NOMO-1 treated with dmso at 0.1 percent for 144 hours (cell line): ENCODE measurements around the gene THADA.
"Not testable (repeated sequence)": the region's sequence is repeated elsewhere in the genome, so short reads cannot be mapped to it uniquely, and the experiment has no call there.

Source experiments
- DNase-seq: peaks from one replicate; lab custom pipeline; 2025; ENCODE audit not compliant: unreplicated experiment; lab: John Stamatoyannopoulos, UW

Gene THADA, protein sequence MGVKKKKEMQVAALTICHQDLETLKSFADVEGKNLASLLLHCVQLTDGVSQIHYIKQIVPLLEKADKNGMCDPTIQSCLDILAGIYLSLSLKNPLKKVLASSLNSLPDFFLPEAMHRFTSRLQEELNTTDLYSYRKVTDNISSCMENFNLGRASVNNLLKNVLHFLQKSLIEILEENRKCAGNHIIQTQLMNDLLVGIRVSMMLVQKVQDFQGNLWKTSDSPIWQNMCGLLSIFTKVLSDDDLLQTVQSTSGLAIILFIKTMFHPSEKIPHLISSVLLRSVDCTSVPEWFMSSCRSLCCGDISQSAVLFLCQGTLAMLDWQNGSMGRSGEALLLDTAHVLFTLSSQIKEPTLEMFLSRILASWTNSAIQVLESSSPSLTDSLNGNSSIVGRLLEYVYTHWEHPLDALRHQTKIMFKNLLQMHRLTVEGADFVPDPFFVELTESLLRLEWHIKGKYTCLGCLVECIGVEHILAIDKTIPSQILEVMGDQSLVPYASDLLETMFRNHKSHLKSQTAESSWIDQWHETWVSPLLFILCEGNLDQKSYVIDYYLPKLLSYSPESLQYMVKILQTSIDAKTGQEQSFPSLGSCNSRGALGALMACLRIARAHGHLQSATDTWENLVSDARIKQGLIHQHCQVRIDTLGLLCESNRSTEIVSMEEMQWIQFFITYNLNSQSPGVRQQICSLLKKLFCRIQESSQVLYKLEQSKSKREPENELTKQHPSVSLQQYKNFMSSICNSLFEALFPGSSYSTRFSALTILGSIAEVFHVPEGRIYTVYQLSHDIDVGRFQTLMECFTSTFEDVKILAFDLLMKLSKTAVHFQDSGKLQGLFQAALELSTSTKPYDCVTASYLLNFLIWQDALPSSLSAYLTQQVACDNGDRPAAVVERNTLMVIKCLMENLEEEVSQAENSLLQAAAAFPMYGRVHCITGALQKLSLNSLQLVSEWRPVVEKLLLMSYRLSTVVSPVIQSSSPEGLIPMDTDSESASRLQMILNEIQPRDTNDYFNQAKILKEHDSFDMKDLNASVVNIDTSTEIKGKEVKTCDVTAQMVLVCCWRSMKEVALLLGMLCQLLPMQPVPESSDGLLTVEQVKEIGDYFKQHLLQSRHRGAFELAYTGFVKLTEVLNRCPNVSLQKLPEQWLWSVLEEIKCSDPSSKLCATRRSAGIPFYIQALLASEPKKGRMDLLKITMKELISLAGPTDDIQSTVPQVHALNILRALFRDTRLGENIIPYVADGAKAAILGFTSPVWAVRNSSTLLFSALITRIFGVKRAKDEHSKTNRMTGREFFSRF (N-terminal part only)

DNA sequence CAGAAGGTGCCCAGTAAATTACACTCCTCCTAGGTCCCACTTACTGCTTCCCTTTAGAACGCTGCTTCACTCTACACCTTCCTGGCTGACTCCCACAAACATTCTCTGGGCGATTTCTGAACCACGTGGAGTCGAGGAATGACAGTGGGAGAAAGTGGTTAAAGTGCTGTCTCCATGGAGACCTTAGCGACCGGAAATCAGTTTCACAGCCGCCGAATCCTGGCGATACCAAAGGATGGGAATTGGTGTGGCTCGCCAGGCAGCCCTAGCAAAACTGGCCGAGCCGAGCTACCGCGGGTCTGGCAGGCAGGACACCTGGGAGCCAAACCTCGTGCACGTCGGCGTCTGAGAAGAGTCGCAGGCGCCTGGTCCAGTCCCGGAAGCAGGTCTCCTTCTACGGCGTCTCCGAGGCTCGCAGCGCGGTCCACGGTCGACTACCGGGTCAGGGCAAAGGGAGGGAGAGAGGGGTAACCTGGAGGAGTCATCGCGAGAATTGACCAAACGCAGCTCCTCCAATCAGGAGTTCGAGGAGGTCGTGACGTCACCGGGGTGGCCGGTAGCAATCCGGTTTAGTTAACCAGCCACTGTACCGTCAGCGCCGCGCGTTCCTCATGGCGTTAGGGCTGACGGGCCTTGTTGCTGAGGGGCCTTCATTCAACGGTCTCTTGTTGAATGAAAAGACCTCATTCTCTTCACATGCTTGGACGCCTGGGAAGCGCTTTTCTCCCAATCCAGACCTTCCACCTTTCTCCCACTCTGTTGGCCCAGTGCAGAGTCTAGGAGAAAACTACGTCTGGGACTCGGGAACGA lies at the start of gene THADA:
Gene THADA (minus strand): TSS at position 436 of the 810 bp plus-strand sequence. CDS start 3,646 bp downstream, outside the sequence.
- peak; percentile 97 for DNase-seq

DNA sequence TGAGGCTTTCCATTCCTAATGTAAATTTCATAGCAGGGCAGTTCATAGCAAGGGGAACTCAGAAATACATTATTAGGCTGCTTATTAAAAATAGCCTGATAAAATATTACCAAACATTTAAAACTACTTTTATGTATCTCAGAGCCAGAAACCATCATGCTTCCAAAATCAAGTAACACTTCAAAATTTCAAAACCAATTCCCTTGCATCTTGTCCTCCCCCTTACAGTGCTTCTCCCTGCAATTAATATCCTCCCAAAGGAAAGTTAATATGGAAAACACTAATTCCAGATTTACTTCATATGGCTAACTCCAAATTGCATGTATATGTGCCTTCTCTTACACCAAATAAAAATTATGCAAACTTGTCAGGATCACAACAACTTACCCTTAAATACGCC lies 47.8 kb upstream of the THADA start:
- DNase-seq = no peak

DNA sequence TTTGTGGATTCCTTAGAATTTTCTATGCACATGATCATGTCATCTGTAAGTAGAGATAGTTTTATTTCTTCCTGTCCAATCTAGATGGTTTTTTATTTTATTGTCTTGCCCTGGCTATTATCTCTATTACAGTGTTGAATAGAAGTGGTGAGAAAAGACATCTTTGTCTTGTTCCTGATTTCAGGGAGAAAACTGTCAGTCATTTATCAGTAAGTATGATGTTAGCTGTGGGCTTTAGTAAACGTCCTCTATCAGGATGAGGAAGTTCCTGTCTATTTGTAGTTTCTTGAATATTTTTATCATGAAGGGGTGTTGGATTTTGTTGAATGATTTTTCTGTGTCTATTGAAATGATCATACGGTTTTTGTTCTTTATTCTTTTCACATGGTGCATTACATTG lies 46.5 kb upstream of the THADA start:
- no peak for DNase-seq

DNA sequence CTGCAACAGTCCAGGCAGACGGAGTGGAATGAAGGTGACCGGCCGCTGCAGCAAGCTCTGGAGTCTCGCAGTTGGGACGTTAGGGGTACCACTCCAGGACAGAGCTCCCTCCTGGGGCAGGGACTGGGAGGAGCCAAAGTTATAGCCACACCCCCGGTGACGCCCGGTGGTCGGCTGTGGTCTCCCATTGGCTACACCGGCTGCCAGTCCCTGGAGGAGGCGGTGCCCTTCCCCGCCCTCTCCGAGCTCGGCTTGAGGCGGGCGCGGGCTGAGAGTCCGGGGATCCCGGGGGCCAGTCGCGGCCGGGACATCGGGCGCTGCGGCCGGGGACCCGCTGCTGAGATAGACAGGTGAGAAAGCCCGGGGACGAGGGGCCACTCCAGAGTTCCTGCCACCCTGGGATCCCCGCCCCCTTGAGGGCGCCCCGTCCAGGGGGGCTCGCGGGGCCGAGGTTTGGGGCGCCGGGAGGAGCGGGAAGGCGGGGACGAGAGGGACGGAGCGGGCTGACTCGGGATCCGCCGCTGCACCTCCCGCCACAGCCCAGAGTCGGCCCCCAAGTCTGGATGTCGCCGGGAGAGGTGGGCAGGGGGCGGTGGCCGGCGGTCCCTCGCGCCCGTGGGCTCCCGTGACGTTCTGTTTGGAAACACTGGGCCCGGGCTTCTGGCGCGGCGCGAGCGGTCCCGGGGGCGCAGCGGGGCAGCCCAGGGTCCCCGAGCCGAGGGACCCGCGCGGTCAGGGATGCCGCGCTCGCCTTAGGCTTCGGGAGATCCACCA lies 41.4 kb upstream of the THADA start, which contains the start of gene PLEKHH2:
Gene PLEKHH2 (plus strand): TSS at position 231 of the 774 bp plus-strand sequence. CDS start 7,414 bp downstream, outside the sequence.
- DNase-seq = peak; percentile 50

- no peak for DNase-seq
Measured at GRCh38 chr2:43636621-43637020, 40.8 kb upstream of the THADA start.

DNA sequence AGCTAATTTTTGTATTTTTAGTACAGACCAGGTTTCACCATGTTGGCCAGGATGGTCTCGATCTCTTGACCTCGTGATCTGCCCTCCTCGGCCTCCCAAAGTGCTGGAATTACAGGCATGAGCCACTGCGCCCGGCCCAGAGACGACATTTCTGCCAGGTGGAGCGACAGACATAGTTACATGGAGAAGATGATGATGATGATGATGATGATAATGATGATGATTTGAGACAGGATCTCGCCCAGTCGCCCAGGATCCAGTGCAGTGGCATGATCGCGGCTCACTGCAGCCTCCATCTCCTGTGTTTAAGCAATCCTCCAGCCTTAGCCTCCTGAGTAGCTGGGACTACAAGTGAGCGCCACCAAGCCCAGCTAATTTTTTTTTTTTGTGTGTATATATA lies 40.3 kb upstream of the THADA start:
- DNase-seq = not testable (repeated sequence)

GRCh38 chr2:43634604-43635306 lies 38.9 kb upstream of the THADA start:
- DNase-seq = no peak

- DNase-seq = no peak
Measured at GRCh38 chr2:43631618-43632317, 35.9 kb upstream of the THADA start.

DNA sequence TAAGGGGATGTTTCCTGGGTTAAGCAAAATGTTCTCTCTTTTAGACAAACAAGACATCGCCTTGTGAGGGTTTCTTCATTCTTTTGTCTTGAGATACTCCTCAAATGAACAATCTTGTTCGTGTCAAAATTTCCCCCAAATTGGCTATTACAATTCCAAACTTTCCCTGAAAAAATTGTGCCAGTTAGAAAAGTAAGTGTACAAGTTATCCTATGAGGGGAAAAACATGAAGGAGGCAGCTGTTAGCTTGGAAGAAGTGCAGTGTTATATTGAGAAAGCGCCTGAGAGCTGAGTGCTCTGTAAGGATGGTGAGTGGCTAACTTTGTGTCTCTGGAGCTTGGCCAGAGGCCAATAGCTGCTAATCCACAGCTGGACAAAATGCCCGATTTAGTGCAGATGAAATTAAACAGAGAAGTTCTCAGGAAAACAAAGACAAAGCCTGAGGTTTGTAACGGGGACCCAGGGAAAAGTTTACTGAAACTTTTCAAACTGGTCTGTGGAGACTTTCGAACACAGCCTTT lies 27.2 kb upstream of the THADA start:
- DNase-seq = no peak

- DNase-seq = no peak
Measured at GRCh38 chr2:43619511-43619910, 23.7 kb upstream of the THADA start.

DNA sequence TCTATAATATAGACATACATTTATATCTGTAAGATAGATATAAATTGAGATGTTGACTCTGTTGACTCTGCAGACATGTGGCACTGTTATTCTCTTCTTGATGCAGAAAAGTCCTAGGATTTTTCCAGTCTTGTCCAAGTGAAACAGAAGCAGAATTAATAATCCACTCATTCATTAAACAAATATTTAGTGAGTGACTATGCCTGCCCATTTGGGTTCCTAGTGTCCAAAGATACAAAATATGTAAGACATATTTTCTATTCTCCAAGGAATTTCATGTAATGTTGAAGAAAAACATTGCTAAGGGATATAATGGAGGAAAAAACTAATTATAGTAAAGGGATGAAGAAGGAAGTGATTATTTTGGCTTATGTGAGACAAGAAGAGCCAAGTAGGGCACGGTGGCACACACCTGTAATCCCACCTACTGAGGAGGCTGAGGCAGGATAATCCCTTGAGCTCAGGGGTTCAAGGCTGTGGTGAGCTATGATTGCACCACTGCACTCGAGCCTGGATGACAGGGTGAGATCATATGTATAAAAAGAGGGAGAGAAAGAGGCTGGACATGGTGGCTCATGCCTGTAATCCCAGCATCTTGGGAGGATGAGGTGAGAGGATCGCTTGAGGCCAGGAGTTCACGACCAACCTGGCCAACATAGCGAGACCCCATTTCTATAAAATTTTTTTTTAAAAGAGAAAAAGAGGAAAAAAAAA lies 21.3 kb upstream of the THADA start:
- no peak for DNase-seq

GRCh38 chr2:43612944-43613343 lies 17.1 kb upstream of the THADA start:
- DNase-seq = no peak

GRCh38 chr2:43611987-43612894 lies 16.4 kb upstream of the THADA start:
- DNase-seq = peak; percentile 38

DNA sequence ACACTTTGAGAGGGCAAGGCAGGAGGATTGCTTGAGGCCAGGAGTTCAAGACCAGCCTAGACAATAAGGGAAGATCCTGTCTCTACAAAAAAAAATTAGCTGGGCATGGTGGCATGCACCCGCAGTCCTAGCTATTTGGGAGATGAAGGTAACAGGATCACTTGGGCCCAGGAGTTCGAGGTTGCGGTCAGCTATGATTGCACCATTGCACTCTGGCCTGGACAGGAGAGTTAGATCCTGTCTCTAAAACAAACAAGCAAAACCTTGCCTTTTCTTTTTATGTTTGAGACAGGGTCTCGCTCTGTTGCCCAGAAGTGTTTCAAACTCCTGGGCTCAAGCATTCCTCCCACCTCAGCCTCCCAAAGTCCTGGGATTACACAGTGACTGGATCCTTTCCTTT lies 14.5 kb upstream of the THADA start:
- no peak for DNase-seq

DNA sequence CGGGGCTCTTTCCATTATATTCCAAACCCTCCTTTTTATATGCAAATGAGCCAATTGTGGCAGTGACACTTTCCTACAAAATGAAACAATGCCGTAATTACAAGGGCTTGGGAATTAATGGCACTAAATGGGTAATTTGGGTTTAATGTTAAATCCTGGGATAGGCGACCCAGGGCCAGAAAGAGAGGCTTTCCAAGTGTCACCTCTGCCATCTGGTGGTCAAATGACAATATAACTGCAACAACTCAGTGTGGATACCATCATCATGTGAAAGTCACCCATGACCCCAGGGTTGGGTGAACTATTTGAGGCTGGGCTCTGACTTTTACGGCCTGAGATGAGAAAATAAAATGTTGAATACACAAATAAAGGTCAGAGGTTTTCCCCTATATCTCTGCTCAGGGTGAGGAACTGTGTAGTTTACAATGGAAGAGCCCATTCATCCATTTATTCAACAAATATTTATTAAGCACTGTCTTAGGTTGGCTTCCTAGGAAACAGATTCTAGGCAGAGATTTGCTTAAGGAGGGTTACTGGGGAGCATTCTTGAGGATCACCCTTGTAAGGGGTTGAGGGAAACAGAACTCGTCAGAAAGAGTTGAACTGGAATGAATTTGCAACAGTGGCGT lies 13.6 kb upstream of the THADA start:
- no peak for DNase-seq

- DNase-seq = no peak
Measured at GRCh38 chr2:43605851-43606250, 10.0 kb upstream of the THADA start.
